HepG2 (cell line): ENCODE results near the gene MINDY1. TPM values are rescaled to one million over a fixed set of nuclear protein-coding genes. Genes with fewer than 3 reads are reported as not detected.

Experiments
- ATAC-seq: fragments of 200-7000 bp; cut with Tn5 transposase; 3 replicates; pipeline ENCODE4 v1.9.1; 2020; ENCODE audit warnings: mild to moderate bottlenecking, moderate library complexity
- BruUV-seq: library from RNA; stranded (reverse); fragments of 400-500 nt; replicated peaks from 2 replicates; lab custom pipeline; 2021; lab: Mats Ljungman, UMichigan
- CTCF ChIA-PET: fragments of 300-600 bp; formaldehyde crosslinking; extraction: SDS; loops from one replicate; lab custom pipeline; 2021; ENCODE audit warnings: low total read pairs, inconsistent platforms, low intra/inter-chr PET ratio; lab: Yijun Ruan, JAX
- POLR2A ChIA-PET: fragments of 350-600 bp; sonication (Branson Sonifier 250); formaldehyde crosslinking; loops from one replicate; lab custom pipeline; 2020; ENCODE audit warnings: antibody characterized with exemption, inconsistent platforms; lab: Yijun Ruan, JAX
- DNase-seq: peaks from one replicate; pipeline ENCODE4 v3.0.0-alpha.2; 2015; ENCODE audit warnings: low spot score
- FAIRE-seq: peaks from 3 replicates; lab custom pipeline; 2011; peaks lifted over from hg19 to GRCh38; lab: Jason Lieb, UNC
- H2AFZ ChIP-seq: one replicate; pipeline ENCODE4 v1.6.1; 2011; ENCODE audit warnings: low read length, inconsistent platforms
- H3K27ac ChIP-seq: fragments of 300-600 bp; 3 replicates; pipeline ENCODE4 v1.8.0; 2011; ENCODE audit warnings: mixed run types, mild to moderate bottlenecking, mixed read lengths, low read length, inconsistent platforms; ENCODE audit not compliant: insufficient read depth; ENCODE audit errors: extremely low read length
- H3K27me3 ChIP-seq, 2 experiments: fragments of 200-600 bp in 1 of 2; 2 replicates in 1 of 2; 3 replicates in 1 of 2; pipeline versions ENCODE4 v1.6.0 to v1.8.0; 2011; ENCODE audit warnings: low read length in 2 of 2, mild to moderate bottlenecking in 2 of 2, moderate library complexity in 2 of 2, inconsistent platforms in 1 of 2; ENCODE audit not compliant: insufficient read depth in 2 of 2, control insufficient read depth in 1 of 2
- H3K36me3 ChIP-seq, 2 experiments: fragments of 200-600 bp in 1 of 2; replicated peaks in 1 of 2; 2 replicates in 1 of 2; 3 replicates in 1 of 2; pipeline versions ENCODE4 v1.5.1 to v1.8.0; 2011; ENCODE audit warnings: low read length in 2 of 2, inconsistent platforms in 1 of 2; ENCODE audit not compliant: insufficient read depth in 2 of 2, control insufficient read depth in 1 of 2
- H3K4me1 ChIP-seq: 2 replicates; pipeline ENCODE4 v1.5.1; 2012; ENCODE audit warnings: low read length, inconsistent platforms; ENCODE audit not compliant: insufficient read depth
- H3K4me2 ChIP-seq: 2 replicates; pipeline ENCODE4 v1.6.0; 2011; ENCODE audit warnings: low read depth, low read length, inconsistent platforms
- H3K4me3 ChIP-seq, 3 experiments: fragments of 200-600 bp in 1 of 3; sonication (generic), shearing (Covaris generic) in 1 of 3; replicated peaks in 1 of 3; 2 replicates each; pipeline ENCODE4 v1.5.1; 2011 to 2016; ENCODE audit warnings: low read length in 3 of 3, inconsistent platforms in 2 of 3, low read depth in 2 of 3, mild to moderate bottlenecking in 2 of 3, control low read depth in 1 of 3, mixed read lengths in 1 of 3; ENCODE audit not compliant: insufficient read depth in 1 of 3
- H3K79me2 ChIP-seq: one replicate; pipeline ENCODE4 v1.6.1; 2011; ENCODE audit warnings: low read length, inconsistent platforms; ENCODE audit not compliant: insufficient read depth
- H3K9ac ChIP-seq: 2 replicates; pipeline ENCODE4 v1.6.0; 2011; ENCODE audit warnings: mild to moderate bottlenecking, low read depth, low read length, inconsistent platforms; ENCODE audit not compliant: insufficient read depth
- H3K9me3 ChIP-seq: 2 replicates; pipeline ENCODE4 v1.5.1; 2012; ENCODE audit warnings: mild to moderate bottlenecking, low read length
- H4K20me1 ChIP-seq: 2 replicates; pipeline ENCODE4 v1.6.0; 2011; ENCODE audit warnings: inconsistent platforms, mild to moderate bottlenecking, low read length, moderate library complexity; ENCODE audit not compliant: insufficient read depth
- ATF7 ChIP-seq, 2 experiments: fragments of 450-650 bp in 1 of 2; sonication (generic) in 1 of 2; formaldehyde crosslinking in 1 of 2; IDR thresholded peaks; 2 replicates each; pipeline versions ENCODE4 v1.4.0 to v1.6.1; 2016 to 2020; ENCODE audit warnings: antibody characterized with exemption in 1 of 2, mild to moderate bottlenecking in 1 of 2, missing genetic modification reagents in 1 of 2
- CAMTA2 ChIP-seq: sonication (generic); formaldehyde crosslinking; IDR thresholded peaks from 2 replicates; pipeline ENCODE4 v1.4.0; 2020; ENCODE audit warnings: mild to moderate bottlenecking, missing genetic modification reagents, borderline replicate concordance
- MAX ChIP-seq: IDR thresholded peaks from 2 replicates; pipeline ENCODE4 v1.6.1; 2012; ENCODE audit warnings: inconsistent platforms
- RFXANK ChIP-seq: IDR thresholded peaks from 2 replicates; pipeline ENCODE4 v1.6.1; 2016
- SOX6 ChIP-seq, 2 experiments: fragments of 450-650 bp in 1 of 2; sonication (generic) in 1 of 2; formaldehyde crosslinking in 1 of 2; IDR thresholded peaks; 2 replicates each; pipeline versions ENCODE4 v1.4.0 to v1.6.1; 2017 to 2020; ENCODE audit warnings: antibody characterized with exemption in 1 of 2, mild to moderate bottlenecking in 1 of 2, missing genetic modification reagents in 1 of 2
- SRSF1 ChIP-seq: fragments of 200-400 bp; formaldehyde crosslinking; optimal IDR thresholded peaks from 2 replicates; pipeline ENCODE3; 2017; ENCODE audit warnings: mild to moderate bottlenecking, low read depth, low read length, moderate library complexity
- ZBTB33 ChIP-seq: sonication (generic); formaldehyde crosslinking; IDR thresholded peaks from 2 replicates; pipeline ENCODE4 v1.4.0; 2020; ENCODE audit warnings: missing genetic modification reagents
- ZNF235 ChIP-seq: sonication (generic); formaldehyde crosslinking; IDR thresholded peaks from 2 replicates; pipeline ENCODE4 v1.8.1; 2023; ENCODE audit warnings: mild to moderate bottlenecking, missing genetic modification reagents, borderline replicate concordance
- ZNF264 ChIP-seq: sonication (generic); formaldehyde crosslinking; IDR thresholded peaks from 2 replicates; pipeline ENCODE4 v1.4.0; 2020; ENCODE audit warnings: missing genetic modification reagents
- ZNF503 ChIP-seq: sonication (generic); formaldehyde crosslinking; IDR thresholded peaks from 2 replicates; pipeline ENCODE4 v1.4.0; 2020; ENCODE audit warnings: missing genetic modification reagents
- ZNF615 ChIP-seq: sonication (generic); formaldehyde crosslinking; IDR thresholded peaks from 2 replicates; pipeline ENCODE4 v1.5.0; 2020; ENCODE audit warnings: mild to moderate bottlenecking, missing genetic modification reagents, borderline replicate concordance
- ZNF660 ChIP-seq: sonication (generic); formaldehyde crosslinking; IDR thresholded peaks from 2 replicates; pipeline ENCODE4 v1.5.1; 2020; ENCODE audit warnings: mild to moderate bottlenecking, low read depth, missing genetic modification reagents, borderline replicate concordance
- ZNF777 ChIP-seq: sonication (generic); formaldehyde crosslinking; IDR thresholded peaks from 2 replicates; pipeline ENCODE4 v1.4.0; 2020; ENCODE audit warnings: missing genetic modification reagents
- WGBS: methylation state at CpG from one replicate; pipeline ENCODE4 v1.1.6; 2017; ENCODE audit warnings: low lambda C conversion rate; 5-methylcytosine and 5-hydroxymethylcytosine counted together
- in situ Hi-C: cut with HindIII; loops from 2 replicates; pipeline ENCODE4 v1.10.0; 2017; ENCODE audit warnings: low pct_unique_long_range_greater_than_20kb; ENCODE audit not compliant: extremely low pct_ligation_motif_present
- intact Hi-C: fragments of 100-400 bp; cut with micrococcal nuclease; formaldehyde crosslinking; loops from one replicate; pipeline ENCODE4 v1.10.0; 2022; ENCODE audit not compliant: unreplicated experiment
- polyA plus RNA-seq, 8 experiments: library from polyadenylated mRNA; depleted of rRNA in 3 of 8; stranded (reverse) in 7 of 8; unstranded in 1 of 8; fragments of >200 nt; fragmentation: Illumina TruSeq in 4 of 8; extraction: Trizol in 4 of 8; gene quantifications; 2 replicates each; pipeline versions ENCODE4 v1.2.1 to v1.2.3, GENCODE V29; 2011 to 2016; ENCODE audit warnings: low read depth in 4 of 8, missing spikeins in 1 of 8, mixed read lengths in 1 of 8; ENCODE audit not compliant: insufficient read depth in 1 of 8
- total RNA-seq, 5 experiments: library from RNA; depleted of rRNA; stranded (reverse); fragments of >200 nt; fragmentation: Illumina TruSeq; extraction: Trizol; gene quantifications; 2 replicates each; pipeline ENCODE4 v1.2.3, GENCODE V29; 2016; ENCODE audit warnings: low read depth in 1 of 5

Gene MINDY1
- total and polyA plus RNA-seq, 2 of the 13 experiments (the other 11 are each of a cell fraction or from before 2014, with no cell fraction given), result 11.1 to 15.0 TPM

GRCh38 chr1:151037032-151037431 is 30.3 kb upstream of the MINDY1 start:
- Histone ChIP-seq H3K4me1 (no peaks in the 10 kb centered on the region), H4K20me1 (no peaks in the 10 kb centered on the region), H3K27ac (no peak overlapping the region), H3K4me3 (no peak overlapping the region), H3K4me2 (no peak overlapping the region), H3K27me3 (no peaks in the 10 kb centered on the region), H3K36me3 (peaks cover 5 to 17% of the 10 kb centered on the region in 2 experiments; a peak in 3 of 5 replicates), H3K9me3 (no peaks in the 10 kb centered on the region), H3K9ac (no peak overlapping the region), H2AFZ (no peak overlapping the region), H3K79me2 (no peaks in the 10 kb centered on the region)
- 75% methylated on average over 6 of the region's 6 CpGs for WGBS
- TF ChIP-seq ZNF777 (CRISPR knock-in tag) (no peak), RFXANK (CRISPR knock-in tag) (no peak), CAMTA2 (CRISPR knock-in tag) (no peak), SOX6 (IDR thresholded peaks at IDR 0.05) (no peak), SOX6 (CRISPR knock-in tag; IDR thresholded peaks at IDR 0.05) (no peak), ZBTB33 (CRISPR knock-in tag) (no peak), ZNF235 (CRISPR knock-in tag) (no peak), SRSF1 (no peak), ZNF660 (no peak), MAX (no peak), ZNF503 (CRISPR knock-in tag) (no peak), ATF7 (IDR thresholded peaks at IDR 0.05) (no peak), ATF7 (CRISPR knock-in tag; IDR thresholded peaks at IDR 0.05) (no peak), ZNF615 (no peak), ZNF264 (no peak)
- CTCF ChIA-PET, result no interaction called here
- ATAC-seq (no peak), FAIRE-seq (no peak), DNase-seq (no peak)
- BruUV-seq, result no TSS peak
- intact Hi-C loops (no loop called here), in situ Hi-C loops (no loop called here)
- POLR2A ChIA-PET, result no interaction called here
